GM12874 (cell line): Measurements from ENCODE around the gene ETAA1.

ENCODE experiments used
- CTCF ChIP-seq: IDR thresholded peaks from 2 replicates; pipeline ENCODE4 v1.5.1; 2011; ENCODE audit warnings: low read depth, mild to moderate bottlenecking, control low read depth, low read length, moderate library complexity; ENCODE audit not compliant: insufficient read depth

Gene ETAA1

GRCh38 chr2:67455219-67456142, 58.3 kb downstream of the ETAA1 start:
- no peak for TF ChIP-seq CTCF

GRCh38 chr2:67456428-67456827, 59.3 kb downstream of the ETAA1 start:
- TF ChIP-seq CTCF = no peak

- TF ChIP-seq CTCF = no peak
Observed at GRCh38 chr2:67457699-67458098, 60.6 kb downstream of the ETAA1 start.

- no peak for TF ChIP-seq CTCF
Observed at GRCh38 chr2:67459761-67460160, 62.6 kb downstream of the ETAA1 start.
